ENCODE measurements around the gene LRP2.
"Not testable (repeated sequence)": the region's sequence is repeated elsewhere in the genome, so short reads cannot be mapped to it uniquely, and the experiment has no call there.

The LRP2 gene

GRCh38 chr2:169301596-169302335 is 60.6 kb downstream of the LRP2 start:
- no peak for DNase-seq (ENCODE audit: low spot score)

GRCh38 chr2:169300636-169301530 is 61.5 kb downstream of the LRP2 start:
- no peak for DNase-seq (ENCODE audit: low spot score)

GRCh38 chr2:169298007-169298406 is 64.3 kb downstream of the LRP2 start:
- DNase-seq (ENCODE audit: low spot score), result no peak

- DNase-seq (ENCODE audit: low spot score), result no peak
Observed at GRCh38 chr2:169294001-169294675, 68.2 kb downstream of the LRP2 start.

GRCh38 chr2:169291517-169291916 is 70.8 kb downstream of the LRP2 start:
- no peak for DNase-seq (ENCODE audit: low spot score)

- no peak for DNase-seq (ENCODE audit: low spot score)
Observed at GRCh38 chr2:169290433-169290832, 71.9 kb downstream of the LRP2 start.

GRCh38 chr2:169287666-169288065 is 74.7 kb downstream of the LRP2 start:
- DNase-seq (ENCODE audit: low spot score), result no peak

- no peak for DNase-seq (ENCODE audit: low spot score)
Observed at GRCh38 chr2:169286624-169287231, 75.6 kb downstream of the LRP2 start.

GRCh38 chr2:169285531-169286235 is 76.7 kb downstream of the LRP2 start:
- DNase-seq (ENCODE audit: low spot score), result no peak

GRCh38 chr2:169280502-169280901 is 81.8 kb downstream of the LRP2 start:
- DNase-seq (ENCODE audit: low spot score), result no peak

GRCh38 chr2:169275696-169276444 is 86.5 kb downstream of the LRP2 start:
- no peak for DNase-seq (ENCODE audit: low spot score)

GRCh38 chr2:169272010-169272409 is 90.3 kb downstream of the LRP2 start:
- DNase-seq (ENCODE audit: low spot score), result no peak

- not testable (repeated sequence) for DNase-seq (ENCODE audit: low spot score)
Observed at GRCh38 chr2:169270574-169270973, 91.8 kb downstream of the LRP2 start.

GRCh38 chr2:169265591-169265990 is 96.7 kb downstream of the LRP2 start:
- no peak for DNase-seq (ENCODE audit: low spot score)

GRCh38 chr2:169260846-169261642 is 101.3 kb downstream of the LRP2 start:
- DNase-seq (ENCODE audit: low spot score), result no peak

- no peak for DNase-seq (ENCODE audit: low spot score)
Observed at GRCh38 chr2:169260246-169260645, 102.1 kb downstream of the LRP2 start.

- no peak for DNase-seq (ENCODE audit: low spot score)
Observed at GRCh38 chr2:169259402-169259801, 102.9 kb downstream of the LRP2 start.

GRCh38 chr2:169258045-169258601 is 104.2 kb downstream of the LRP2 start:
- no peak for DNase-seq (ENCODE audit: low spot score)

- no peak for DNase-seq (ENCODE audit: low spot score)
Observed at GRCh38 chr2:169254774-169255173, 107.6 kb downstream of the LRP2 start.

- no peak for DNase-seq (ENCODE audit: low spot score)
Observed at GRCh38 chr2:169247211-169247610, 115.1 kb downstream of the LRP2 start.

All from CD4-positive, alpha-beta T cell treated with Interleukin-6 at 100 ng/mL for 8 hours (primary cell).